Natural killer cell (primary cell): ENCODE results near the gene FNBP1. TPM values are rescaled to one million over a fixed set of nuclear protein-coding genes. Genes with fewer than 3 reads are reported as not detected.

Source experiments
- ATAC-seq, 3 donors: fragments of 150-1000 bp in 2 of 3; fragments of 200-7000 bp in 1 of 3; cut with Tn5 transposase; 1 replicate in 1 of 3; 2 replicates in 2 of 3; pipeline ENCODE4 v1.10.0; 2021; ENCODE audit warnings: mild to moderate bottlenecking in 2 of 3, moderate library complexity in 2 of 3
- DNase-seq, 2 donors: peaks; one replicate each; pipeline versions ENCODE4 v3.0.0 to v3.0.0-alpha.2; 2013 to 2021; ENCODE audit warnings: mixed read lengths in 1 of 2
- H3K27ac ChIP-seq: one replicate; pipeline ENCODE4 v1.5.1; 2013; ENCODE audit warnings: mild to moderate bottlenecking, low read length
- H3K27me3 ChIP-seq: one replicate; pipeline ENCODE4 v1.6.1; 2013; ENCODE audit warnings: low read length; ENCODE audit not compliant: control insufficient read depth, insufficient read depth
- H3K36me3 ChIP-seq: one replicate; pipeline ENCODE4 v1.6.1; 2013; ENCODE audit warnings: low read length; ENCODE audit not compliant: control insufficient read depth, insufficient read depth
- H3K4me1 ChIP-seq: one replicate; pipeline ENCODE4 v1.6.1; 2013; ENCODE audit warnings: low read length; ENCODE audit not compliant: control insufficient read depth, insufficient read depth
- H3K4me3 ChIP-seq: one replicate; pipeline ENCODE4 v1.5.1; 2013; ENCODE audit warnings: low read length
- H3K9me3 ChIP-seq: one replicate; pipeline ENCODE4 v1.6.1; 2013; ENCODE audit warnings: low read length; ENCODE audit not compliant: control insufficient read depth, insufficient read depth
- H3K27ac Mint-ChIP-seq, 2 donors: one replicate each; pipeline ENCODE4 v1.8.0; 2022; ENCODE audit warnings: mild to moderate bottlenecking in 2 of 2, mixed read lengths in 2 of 2, moderate library complexity in 1 of 2
- H3K27me3 Mint-ChIP-seq, 2 donors: one replicate each; pipeline ENCODE4 v1.8.0; 2022; ENCODE audit warnings: low read depth in 2 of 2, mixed read lengths in 2 of 2
- H3K36me3 Mint-ChIP-seq: one replicate; pipeline ENCODE4 v1.8.0; 2022; ENCODE audit warnings: mixed read lengths
- H3K4me1 Mint-ChIP-seq, 2 donors: one replicate each; pipeline ENCODE4 v1.8.0; 2022; ENCODE audit warnings: mixed read lengths in 2 of 2
- H3K4me3 Mint-ChIP-seq: one replicate; pipeline ENCODE4 v1.8.0; 2022; ENCODE audit warnings: mild to moderate bottlenecking, moderate library complexity, mixed read lengths
- H3K9me3 Mint-ChIP-seq, 2 donors: one replicate each; pipeline ENCODE4 v1.8.0; 2022; ENCODE audit warnings: mixed read lengths in 2 of 2
- WGBS: methylation state at CpG from one replicate; pipeline ENCODE4 v1.1.7; 2013; ENCODE audit warnings: missing lambda C conversion rate; ENCODE audit not compliant: insufficient coverage; 5-methylcytosine and 5-hydroxymethylcytosine counted together
- intact Hi-C: fragments of 100-400 bp; cut with micrococcal nuclease; formaldehyde crosslinking; loops from one replicate; pipeline ENCODE4 v1.14.2; 2022
- total RNA-seq, 4 donors: library from RNA; stranded (reverse); fragments of 120-200 nt in 1 of 4; gene quantifications; one replicate each; pipeline versions ENCODE4 v1.2.3 to v1.2.4, GENCODE V29; 2013 to 2022
- TF ChIP-seq, protein P1 (sequence below): fragments of 200-600 bp; IDR thresholded peaks from one replicate; pipeline ENCODE4 v1.8.0; 2022; ENCODE audit warnings: antibody characterized with exemption

The FNBP1 gene
- total RNA-seq, 3 donors from 2014 or later (not counting 1 experiment from before 2014, with no cell fraction given) = 177 to 209 (median 203) TPM

DNA sequence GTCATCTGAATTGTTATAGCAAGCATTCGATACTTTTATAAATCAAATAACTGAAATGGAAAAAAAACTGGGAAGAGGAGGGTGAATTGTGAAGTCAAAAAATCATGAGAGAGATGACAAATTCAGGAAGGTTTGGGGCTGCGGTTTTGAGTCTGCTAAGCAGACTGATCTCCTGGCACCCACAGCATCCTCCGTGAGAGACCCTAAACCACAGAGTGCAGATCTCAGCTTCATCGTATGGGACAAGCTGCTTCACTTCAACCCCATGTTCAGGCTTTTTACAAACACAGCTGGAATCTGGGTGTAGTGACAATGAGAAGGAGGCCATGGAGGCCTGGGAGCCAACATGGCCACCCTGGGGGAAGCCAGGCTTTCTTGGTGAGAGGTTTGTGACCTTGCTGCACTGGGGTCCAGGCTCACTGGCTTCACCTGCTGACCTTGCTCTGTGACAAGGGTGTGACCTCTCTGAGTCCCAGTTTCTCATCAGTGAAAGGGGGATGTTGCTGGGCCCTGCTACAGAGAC, 188.3 kb downstream of the FNBP1 start:
- peak overlapping the region; percentile 43 to 57 for H3K27ac Mint-ChIP-seq
- H3K36me3 Mint-ChIP-seq = peaks cover 25% of the 10 kb centered on the region
- H3K4me1 Mint-ChIP-seq = peaks cover 34 to 38% of the 10 kb centered on the region in 2 donors
- no peak overlapping the region for H3K27ac ChIP-seq
- DNase-seq (peak in 1 of 2 donors; percentile 63), ATAC-seq (peak in 2 of 3 donors; percentile 64 to 85)
- intact Hi-C loops = no loop called here
- WGBS = 34% methylated on average over 2 of the region's 4 CpGs
- peak overlapping the region; percentile 70 for H3K4me3 Mint-ChIP-seq
- no peaks in the 10 kb centered on the region for H3K9me3 Mint-ChIP-seq
- H3K4me1 ChIP-seq = peaks cover 14% of the 10 kb centered on the region
- no peaks in the 10 kb centered on the region for H3K9me3 ChIP-seq
- H3K4me3 ChIP-seq = no peak overlapping the region
- TF ChIP-seq, protein P1, sequence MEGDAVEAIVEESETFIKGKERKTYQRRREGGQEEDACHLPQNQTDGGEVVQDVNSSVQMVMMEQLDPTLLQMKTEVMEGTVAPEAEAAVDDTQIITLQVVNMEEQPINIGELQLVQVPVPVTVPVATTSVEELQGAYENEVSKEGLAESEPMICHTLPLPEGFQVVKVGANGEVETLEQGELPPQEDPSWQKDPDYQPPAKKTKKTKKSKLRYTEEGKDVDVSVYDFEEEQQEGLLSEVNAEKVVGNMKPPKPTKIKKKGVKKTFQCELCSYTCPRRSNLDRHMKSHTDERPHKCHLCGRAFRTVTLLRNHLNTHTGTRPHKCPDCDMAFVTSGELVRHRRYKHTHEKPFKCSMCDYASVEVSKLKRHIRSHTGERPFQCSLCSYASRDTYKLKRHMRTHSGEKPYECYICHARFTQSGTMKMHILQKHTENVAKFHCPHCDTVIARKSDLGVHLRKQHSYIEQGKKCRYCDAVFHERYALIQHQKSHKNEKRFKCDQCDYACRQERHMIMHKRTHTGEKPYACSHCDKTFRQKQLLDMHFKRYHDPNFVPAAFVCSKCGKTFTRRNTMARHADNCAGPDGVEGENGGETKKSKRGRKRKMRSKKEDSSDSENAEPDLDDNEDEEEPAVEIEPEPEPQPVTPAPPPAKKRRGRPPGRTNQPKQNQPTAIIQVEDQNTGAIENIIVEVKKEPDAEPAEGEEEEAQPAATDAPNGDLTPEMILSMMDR = no peak
- H3K27me3 Mint-ChIP-seq = no peaks in the 10 kb centered on the region
- peaks cover 76% of the 10 kb centered on the region for H3K36me3 ChIP-seq
- H3K27me3 ChIP-seq = no peaks in the 10 kb centered on the region

DNA sequence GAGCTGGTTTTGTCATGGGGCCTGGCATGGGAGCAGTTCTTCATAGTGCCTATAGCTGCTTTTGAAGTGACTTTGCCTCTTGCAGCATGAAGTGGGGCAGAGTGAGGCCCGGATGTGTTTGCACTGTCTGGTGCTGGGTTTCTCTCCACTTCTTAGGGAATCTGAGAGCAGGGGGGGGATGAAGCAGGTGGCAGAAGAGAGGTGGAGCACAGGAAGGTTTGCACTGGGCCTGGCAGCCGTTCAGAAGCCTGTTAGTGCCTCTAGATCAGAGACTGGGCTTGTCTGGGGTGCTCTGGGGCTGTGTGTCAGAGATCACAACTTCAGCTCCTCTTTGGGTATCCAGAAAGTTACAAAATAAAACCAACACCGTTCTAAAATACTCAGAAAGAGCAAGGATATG, 189.4 kb downstream of the FNBP1 start:
- Mint-ChIP-seq H3K27me3 (no peaks in the 10 kb centered on the region), H3K4me1 (peaks cover 40% of the 10 kb centered on the region in 2 donors), H3K9me3 (no peaks in the 10 kb centered on the region), H3K36me3 (peaks cover 25% of the 10 kb centered on the region), H3K4me3 (peak overlapping the region; percentile 70), H3K27ac (peak overlapping the region in 1 of 2 donors; percentile 48)
- TF ChIP-seq, protein P1 = no peak
- 64% methylated on average over 3 of the region's 3 CpGs for WGBS
- H3K9me3 ChIP-seq = no peaks in the 10 kb centered on the region
- intact Hi-C loops = no loop called here
- H3K36me3 ChIP-seq = peaks cover 69% of the 10 kb centered on the region
- no peak overlapping the region for H3K4me3 ChIP-seq
- H3K27ac ChIP-seq = no peak overlapping the region
- ATAC-seq (no peak), DNase-seq (no peak)
- no peaks in the 10 kb centered on the region for H3K27me3 ChIP-seq
- H3K4me1 ChIP-seq = peaks cover 23% of the 10 kb centered on the region

DNA sequence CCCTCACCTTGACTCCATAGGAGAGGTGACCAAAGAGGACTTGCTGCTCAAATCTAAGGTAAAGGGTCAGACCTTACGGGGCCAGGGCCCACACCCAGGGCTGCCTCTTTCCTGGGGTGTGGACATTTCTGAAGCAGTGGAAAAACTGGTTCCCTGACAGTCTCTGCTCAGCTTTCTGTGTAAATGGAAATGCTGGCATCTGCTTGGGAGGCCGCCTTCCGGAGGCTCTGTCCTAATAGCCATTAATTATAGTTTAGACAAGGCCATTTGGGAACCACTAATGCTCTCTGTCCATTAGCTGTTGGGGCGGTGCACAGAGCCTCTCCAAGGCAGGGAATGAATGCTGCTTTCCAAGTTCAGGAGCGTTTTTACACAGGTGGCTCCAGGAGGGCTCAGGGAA, 190.4 kb downstream of the FNBP1 start:
- Histone ChIP-seq H3K4me3 (no peak overlapping the region), H3K27ac (no peak overlapping the region), H3K36me3 (peaks cover 59% of the 10 kb centered on the region), H3K4me1 (peaks cover 23% of the 10 kb centered on the region), H3K27me3 (no peaks in the 10 kb centered on the region), H3K9me3 (no peaks in the 10 kb centered on the region)
- Mint-ChIP-seq H3K36me3 (peaks cover 25% of the 10 kb centered on the region), H3K9me3 (no peaks in the 10 kb centered on the region), H3K27ac (no peak overlapping the region), H3K4me3 (no peak overlapping the region), H3K27me3 (no peaks in the 10 kb centered on the region), H3K4me1 (peaks cover 40 to 44% of the 10 kb centered on the region in 2 donors)
- TF ChIP-seq, protein P1 = no peak
- intact Hi-C loops = no loop called here
- 79% methylated on average over 5 of the region's 5 CpGs for WGBS
- ATAC-seq (no peak), DNase-seq (no peak)

DNA sequence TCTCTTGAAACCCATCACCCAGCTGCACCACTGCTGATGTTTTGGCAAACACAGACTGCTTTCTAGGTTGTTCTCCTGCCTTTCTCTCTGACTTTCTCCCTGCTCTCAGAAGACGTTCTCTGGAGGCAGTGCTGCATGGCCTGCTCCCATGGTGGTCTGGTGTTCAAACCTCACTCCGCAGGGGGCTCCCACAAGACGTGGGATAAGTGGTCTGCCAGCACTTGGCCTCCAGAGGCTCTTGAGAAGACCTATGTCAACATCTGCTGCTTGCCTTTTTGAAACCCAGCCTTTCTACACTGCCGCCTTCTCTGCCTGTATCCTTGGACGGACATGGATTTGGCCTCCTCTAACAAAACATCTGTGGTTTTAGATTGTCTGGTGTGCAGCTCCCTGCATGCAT, 191.2 kb downstream of the FNBP1 start:
- Mint-ChIP-seq H3K4me1 (peaks cover 40 to 44% of the 10 kb centered on the region in 2 donors), H3K9me3 (no peaks in the 10 kb centered on the region), H3K27ac (peak overlapping the region in 1 of 2 donors; percentile 62), H3K4me3 (no peak overlapping the region), H3K27me3 (no peaks in the 10 kb centered on the region), H3K36me3 (peaks cover 25% of the 10 kb centered on the region)
- Histone ChIP-seq H3K4me1 (peaks cover 23% of the 10 kb centered on the region), H3K36me3 (peaks cover 53% of the 10 kb centered on the region), H3K4me3 (no peak overlapping the region), H3K9me3 (no peaks in the 10 kb centered on the region), H3K27ac (no peak overlapping the region), H3K27me3 (no peaks in the 10 kb centered on the region)
- DNase-seq (no peak), ATAC-seq (no peak)
- TF ChIP-seq, protein P1 = no peak
- 95% methylated on average over 5 of the region's 5 CpGs for WGBS
- intact Hi-C loops = no loop called here
